Measurements from ENCODE around the gene JMJD8. TPM values are rescaled to one million over a fixed set of nuclear protein-coding genes. Genes with fewer than 3 reads are reported as not detected.
A peak's percentile ranks its signal among the peaks of the same experiment; 100 is the strongest.

JMJD8 gene
- total RNA-seq, 1 donor: 48.5 TPM

DNA sequence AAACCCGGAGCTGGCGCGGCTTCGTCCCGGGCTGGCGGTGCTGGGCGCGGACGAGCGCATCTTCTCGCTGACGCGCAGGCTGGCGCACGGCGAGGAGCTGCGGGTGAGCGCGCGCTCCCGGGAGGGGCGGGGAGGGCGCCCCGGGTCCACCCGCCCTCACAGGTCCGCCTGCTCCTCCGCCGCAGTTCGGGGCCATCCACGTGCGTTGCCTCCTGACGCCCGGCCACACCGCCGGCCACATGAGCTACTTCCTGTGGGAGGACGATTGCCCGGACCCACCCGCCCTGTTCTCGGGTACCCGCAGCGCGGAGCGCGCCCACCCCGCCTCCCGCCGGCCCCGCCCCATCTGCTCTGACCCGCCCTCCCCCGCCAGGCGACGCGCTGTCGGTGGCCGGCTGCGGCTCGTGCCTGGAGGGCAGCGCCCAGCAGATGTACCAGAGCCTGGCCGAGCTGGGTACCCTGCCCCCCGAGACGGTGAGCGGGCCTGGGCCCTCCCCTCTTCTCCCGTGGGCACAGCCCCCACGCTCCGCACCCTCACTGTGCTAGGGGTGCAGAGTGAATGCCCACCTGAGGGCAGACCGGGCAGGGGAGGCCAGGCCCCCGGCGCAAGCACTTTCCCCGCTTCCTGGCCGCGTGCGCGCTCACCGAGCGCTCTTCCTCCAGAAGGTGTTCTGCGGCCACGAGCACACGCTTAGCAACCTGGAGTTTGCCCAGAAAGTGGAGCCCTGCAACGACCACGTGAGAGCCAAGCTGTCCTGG, 44.2 kb upstream of the JMJD8 start:
- H3K4me1 ChIP-seq (ENCODE audit: insufficient read depth, low read length): peaks cover 5% of the 10 kb centered on the region
- peaks cover 2% of the 10 kb centered on the region for H3K36me3 ChIP-seq (ENCODE audit: insufficient read depth, low read length)
- DNase-seq (ENCODE audit: insufficient read length, low spot score, missing footprints): peak; percentile 98
- H3K27me3 ChIP-seq (ENCODE audit: insufficient read depth, low read length): no peaks in the 10 kb centered on the region
- H3K79me2 ChIP-seq (ENCODE audit: insufficient read depth, low read length): no peaks in the 10 kb centered on the region
- no peaks in the 10 kb centered on the region for H3K9me3 ChIP-seq (ENCODE audit: low read depth, low read length)
- H3K4me3 ChIP-seq (ENCODE audit: insufficient read depth, low read length): peak overlapping the region; percentile 39
- H4K20me1 ChIP-seq (ENCODE audit: insufficient read depth, low read length): peaks cover 5% of the 10 kb centered on the region
- peak overlapping the region; percentile 80 for H3K4me2 ChIP-seq (ENCODE audit: insufficient read depth, low read length)
- no peak overlapping the region for H3K27ac ChIP-seq (ENCODE audit: low read depth, low read length)
- no peak overlapping the region for H2AFZ ChIP-seq (ENCODE audit: low read length)
- TF ChIP-seq, protein P1, sequence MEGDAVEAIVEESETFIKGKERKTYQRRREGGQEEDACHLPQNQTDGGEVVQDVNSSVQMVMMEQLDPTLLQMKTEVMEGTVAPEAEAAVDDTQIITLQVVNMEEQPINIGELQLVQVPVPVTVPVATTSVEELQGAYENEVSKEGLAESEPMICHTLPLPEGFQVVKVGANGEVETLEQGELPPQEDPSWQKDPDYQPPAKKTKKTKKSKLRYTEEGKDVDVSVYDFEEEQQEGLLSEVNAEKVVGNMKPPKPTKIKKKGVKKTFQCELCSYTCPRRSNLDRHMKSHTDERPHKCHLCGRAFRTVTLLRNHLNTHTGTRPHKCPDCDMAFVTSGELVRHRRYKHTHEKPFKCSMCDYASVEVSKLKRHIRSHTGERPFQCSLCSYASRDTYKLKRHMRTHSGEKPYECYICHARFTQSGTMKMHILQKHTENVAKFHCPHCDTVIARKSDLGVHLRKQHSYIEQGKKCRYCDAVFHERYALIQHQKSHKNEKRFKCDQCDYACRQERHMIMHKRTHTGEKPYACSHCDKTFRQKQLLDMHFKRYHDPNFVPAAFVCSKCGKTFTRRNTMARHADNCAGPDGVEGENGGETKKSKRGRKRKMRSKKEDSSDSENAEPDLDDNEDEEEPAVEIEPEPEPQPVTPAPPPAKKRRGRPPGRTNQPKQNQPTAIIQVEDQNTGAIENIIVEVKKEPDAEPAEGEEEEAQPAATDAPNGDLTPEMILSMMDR (IDR thresholded peaks at IDR 0.05; ENCODE audit: extremely low read depth, low read depth, low read length): no peak

DNA sequence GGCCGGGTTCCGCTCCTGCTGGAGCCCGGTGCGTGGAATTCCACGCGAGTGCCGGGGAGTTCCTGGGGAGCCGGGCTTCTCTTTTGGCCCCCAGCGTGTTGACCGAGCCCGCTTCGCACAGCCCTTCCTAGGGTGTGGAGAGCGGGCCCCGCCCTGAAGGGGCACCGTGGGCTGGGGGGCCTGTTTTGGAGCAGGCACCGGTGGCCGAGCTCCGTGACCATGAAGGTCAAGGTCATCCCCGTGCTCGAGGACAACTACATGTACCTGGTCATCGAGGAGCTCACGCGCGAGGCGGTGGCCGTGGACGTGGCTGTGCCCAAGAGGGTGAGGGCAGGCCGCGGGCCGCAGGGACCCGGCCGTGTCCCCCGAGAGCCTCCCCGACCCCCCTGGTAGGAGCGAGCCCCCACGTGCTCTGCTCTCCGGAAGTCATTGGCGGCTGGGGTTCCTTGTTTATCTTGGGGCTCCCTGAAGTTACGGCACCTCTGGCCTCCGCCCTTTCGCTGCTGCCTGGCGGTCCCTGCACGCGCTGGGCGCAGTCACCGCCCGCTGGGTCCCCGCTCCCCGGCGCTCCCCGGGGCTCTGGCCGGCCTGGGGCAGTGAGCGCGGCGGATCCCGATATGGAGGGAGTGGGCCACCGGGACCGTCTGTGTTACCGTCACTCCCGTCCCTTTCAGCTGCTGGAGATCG, 43.3 kb upstream of the JMJD8 start:
- Histone ChIP-seq H3K27ac (ENCODE audit: low read depth, low read length) (no peak overlapping the region), H3K27me3 (ENCODE audit: insufficient read depth, low read length) (no peaks in the 10 kb centered on the region), H3K4me2 (ENCODE audit: insufficient read depth, low read length) (peak overlapping the region; percentile 80), H3K36me3 (ENCODE audit: insufficient read depth, low read length) (no peaks in the 10 kb centered on the region), H3K79me2 (ENCODE audit: insufficient read depth, low read length) (no peaks in the 10 kb centered on the region), H4K20me1 (ENCODE audit: insufficient read depth, low read length) (peaks cover 4% of the 10 kb centered on the region), H3K9me3 (ENCODE audit: low read depth, low read length) (no peaks in the 10 kb centered on the region), H3K4me1 (ENCODE audit: insufficient read depth, low read length) (peaks cover 5% of the 10 kb centered on the region), H2AFZ (ENCODE audit: low read length) (peak overlapping the region; percentile 22), H3K4me3 (ENCODE audit: insufficient read depth, low read length) (peak overlapping the region; percentile 72)
- TF ChIP-seq, protein P1 (IDR thresholded peaks at IDR 0.05; ENCODE audit: extremely low read depth, low read depth, low read length): no peak
- no peak for DNase-seq (ENCODE audit: insufficient read length, low spot score, missing footprints)

DNA sequence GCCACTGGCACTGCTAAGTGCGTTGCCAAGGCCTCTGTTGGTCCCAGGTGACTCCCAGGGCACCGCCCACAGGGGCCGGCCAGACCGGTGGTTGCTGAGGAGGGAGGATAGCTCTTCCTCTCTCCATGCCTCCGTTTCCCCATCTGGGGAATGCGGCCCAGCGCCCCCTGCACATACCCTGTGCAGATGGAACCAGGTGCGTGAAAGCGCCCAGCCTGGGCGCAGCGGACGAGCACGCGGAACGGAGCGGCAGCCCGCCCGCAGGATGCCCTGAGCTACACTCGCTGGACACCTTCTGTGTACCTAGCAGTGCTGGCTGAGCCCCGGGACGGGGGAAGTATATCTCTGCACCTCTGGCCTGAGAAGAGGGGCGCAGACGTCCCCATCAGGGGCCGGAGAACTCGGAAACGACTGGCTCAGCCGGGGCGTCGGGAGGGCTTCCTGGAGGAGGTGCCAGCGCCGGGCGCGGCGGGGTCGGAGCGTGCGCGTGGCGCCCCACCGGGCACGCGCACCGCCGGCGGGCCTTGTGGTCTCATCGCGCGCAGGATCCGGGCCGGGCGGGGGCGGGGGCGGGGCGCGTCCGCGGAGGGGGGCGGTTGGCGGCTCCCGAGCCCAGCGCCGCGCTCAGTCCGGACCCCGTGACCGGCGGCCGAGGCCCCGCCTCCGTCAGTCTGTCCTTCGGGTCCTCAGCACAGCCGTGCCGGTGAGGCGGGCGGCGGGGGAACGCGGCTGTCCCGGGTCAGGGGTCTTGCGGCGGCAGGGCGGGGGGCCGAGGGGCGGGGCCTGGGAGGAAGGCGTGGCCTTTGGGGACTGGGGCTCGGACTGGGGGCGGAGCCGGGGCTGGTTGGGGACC, 42.5 kb upstream of the JMJD8 start, which contains the start of the genes CCDC78 and HAGHL:
CCDC78 (minus strand) TSS at position 6 of the 853 bp plus-strand sequence. CDS start 76 bp downstream, outside the sequence.
HAGHL (plus strand) TSS at position 669 of the 853 bp plus-strand sequence. CDS start 404 bp downstream, outside the sequence.
- Histone ChIP-seq H3K4me1 (ENCODE audit: insufficient read depth, low read length) (peaks cover 5% of the 10 kb centered on the region), H2AFZ (ENCODE audit: low read length) (peak within 1 kb of the TSS; percentile 22), H3K79me2 (ENCODE audit: insufficient read depth, low read length) (no peaks in the 10 kb centered on the region), H3K36me3 (ENCODE audit: insufficient read depth, low read length) (no peaks in the 10 kb centered on the region), H3K27ac (ENCODE audit: low read depth, low read length) (no peak within 1 kb of the TSS), H3K9me3 (ENCODE audit: low read depth, low read length) (no peaks in the 10 kb centered on the region), H3K4me2 (ENCODE audit: insufficient read depth, low read length) (peak within 1 kb of the TSS; percentile 80), H3K4me3 (ENCODE audit: insufficient read depth, low read length) (peak within 1 kb of the TSS; percentile 72), H3K27me3 (ENCODE audit: insufficient read depth, low read length) (no peaks in the 10 kb centered on the region), H4K20me1 (ENCODE audit: insufficient read depth, low read length) (peaks cover 7% of the 10 kb centered on the region)
- TF ChIP-seq, protein P1 (IDR thresholded peaks at IDR 0.05; ENCODE audit: extremely low read depth, low read depth, low read length): no peak
- peak; percentile 95 for DNase-seq (ENCODE audit: insufficient read length, low spot score, missing footprints)
